GM19455 (cell line): ENCODE data around the gene IARS1.

Experiments used
- ATAC-seq: cut with Tn5 transposase; IDR thresholded peaks from one replicate; pipeline ENCODE4 v1.9.1; 2021; ENCODE audit not compliant: unreplicated experiment

Gene IARS1

DNA sequence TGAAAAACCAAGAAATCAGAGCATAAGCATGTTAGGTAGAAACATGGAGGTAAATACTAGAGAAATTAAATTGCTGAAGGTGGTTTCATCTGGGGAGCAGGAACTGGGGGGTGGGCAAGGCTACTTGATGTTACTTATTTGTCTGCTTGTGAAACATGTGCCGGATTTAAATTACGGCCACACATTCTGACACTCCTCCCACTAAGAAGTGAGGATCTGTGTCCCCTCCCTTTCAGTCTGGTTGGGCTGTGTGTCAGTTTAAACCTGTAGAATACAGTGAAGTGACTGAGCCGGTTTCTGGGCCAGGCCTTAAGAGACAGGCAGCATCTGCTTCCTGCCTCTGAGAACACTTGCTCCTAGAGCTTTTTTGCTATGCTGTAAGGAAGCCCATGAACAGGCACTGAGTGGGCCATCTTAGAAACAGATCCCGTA, 2.3 kb upstream of the IARS1 start:
- no peak for ATAC-seq

GRCh38 chr9:92295240-92295790, 1.8 kb upstream of the IARS1 start:
- ATAC-seq = no peak

DNA sequence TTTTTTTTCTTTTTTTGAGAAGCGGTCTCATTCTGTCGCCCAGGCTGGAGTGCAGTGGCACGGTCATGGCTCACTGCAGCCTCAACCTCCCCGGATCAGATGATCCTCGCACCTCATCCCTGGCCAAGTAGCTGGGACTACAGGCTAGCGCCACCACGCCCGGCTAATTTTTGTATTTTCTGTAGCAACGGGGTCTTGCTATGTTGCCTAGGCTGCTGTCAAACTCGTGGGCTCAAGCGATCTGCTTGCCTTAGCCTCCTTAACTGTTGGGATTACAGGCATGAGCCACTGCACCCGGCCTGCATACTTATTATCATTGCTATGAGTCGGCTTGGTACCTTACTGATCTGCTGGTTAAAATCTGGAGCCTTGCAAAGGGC, 790 bp upstream of the IARS1 start:
- no peak for ATAC-seq

DNA sequence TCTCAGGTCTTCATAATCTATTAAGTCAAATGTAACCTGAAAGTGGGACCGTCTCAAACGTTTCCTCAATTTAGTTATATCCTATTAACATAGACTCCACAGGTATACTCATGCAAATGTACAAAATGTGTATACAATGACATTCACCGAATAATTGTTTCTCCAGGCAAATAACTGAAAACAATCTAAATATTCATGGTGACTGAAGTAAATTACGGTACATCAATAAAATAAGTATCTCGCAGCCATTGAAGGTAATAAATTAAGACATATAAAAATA, 482 bp downstream of the IARS1 start:
- ATAC-seq = no peak

- ATAC-seq = no peak
Measured at GRCh38 chr9:92292338-92293074, 991 bp downstream of the IARS1 start.

GRCh38 chr9:92291577-92291976, 1.9 kb downstream of the IARS1 start:
- ATAC-seq = no peak

DNA sequence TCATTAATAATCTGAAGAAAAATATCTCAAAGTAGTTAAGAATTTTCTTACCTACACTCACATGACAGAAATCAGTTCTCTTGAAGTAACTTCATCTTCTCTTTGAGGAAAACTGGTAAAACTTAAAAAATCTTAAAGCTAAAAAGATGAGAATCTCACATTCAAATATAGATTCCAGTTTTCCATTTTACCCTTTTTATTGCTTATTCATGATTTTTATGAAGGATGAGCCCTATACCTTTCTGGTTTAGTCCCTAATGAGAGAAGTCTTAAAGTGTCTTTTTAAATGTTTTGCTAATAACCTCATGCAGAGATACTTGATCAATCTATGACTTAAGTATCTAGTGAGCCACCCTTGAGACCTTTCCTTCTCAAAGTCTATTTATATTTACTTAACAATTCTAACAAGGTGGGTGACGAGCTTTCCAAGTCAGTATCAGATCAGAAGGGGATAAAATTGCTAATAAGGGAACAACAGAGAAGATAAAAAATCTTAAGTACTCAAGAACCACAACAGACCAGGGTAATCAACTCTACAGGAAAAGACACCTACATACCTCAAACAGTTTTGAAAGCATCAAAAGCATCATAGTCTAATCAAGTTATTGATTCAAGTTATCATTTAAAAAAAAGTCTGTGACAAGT, 2.6 kb downstream of the IARS1 start:
- no peak for ATAC-seq

- ATAC-seq = no peak
Measured at GRCh38 chr9:92289708-92290390, 3.6 kb downstream of the IARS1 start.

DNA sequence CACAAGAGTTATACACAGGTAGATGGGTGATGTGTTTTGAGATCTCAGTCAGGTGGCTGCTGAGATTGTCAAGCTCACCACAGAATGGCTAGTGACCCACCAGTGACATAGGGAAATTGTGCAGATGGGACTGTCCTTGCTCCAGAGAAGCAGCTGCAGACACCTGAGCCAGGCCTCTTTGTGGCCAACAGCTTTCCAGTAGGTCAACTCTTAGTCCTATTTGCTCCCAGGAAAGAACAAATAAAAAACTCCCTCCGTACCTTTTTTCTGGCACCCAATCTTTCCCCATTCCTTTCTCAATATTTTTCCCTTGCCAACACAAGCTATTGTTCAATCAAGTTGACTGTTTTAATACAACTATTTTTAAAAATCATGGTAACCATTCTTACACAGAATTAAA, 14.2 kb downstream of the IARS1 start:
- ATAC-seq = no peak

- no peak for ATAC-seq
Measured at GRCh38 chr9:92278110-92278509, 15.4 kb downstream of the IARS1 start.

- ATAC-seq = no peak
Measured at GRCh38 chr9:92276331-92277032, 17.0 kb downstream of the IARS1 start.

- no peak for ATAC-seq
Measured at GRCh38 chr9:92275541-92275940, 18.0 kb downstream of the IARS1 start.

DNA sequence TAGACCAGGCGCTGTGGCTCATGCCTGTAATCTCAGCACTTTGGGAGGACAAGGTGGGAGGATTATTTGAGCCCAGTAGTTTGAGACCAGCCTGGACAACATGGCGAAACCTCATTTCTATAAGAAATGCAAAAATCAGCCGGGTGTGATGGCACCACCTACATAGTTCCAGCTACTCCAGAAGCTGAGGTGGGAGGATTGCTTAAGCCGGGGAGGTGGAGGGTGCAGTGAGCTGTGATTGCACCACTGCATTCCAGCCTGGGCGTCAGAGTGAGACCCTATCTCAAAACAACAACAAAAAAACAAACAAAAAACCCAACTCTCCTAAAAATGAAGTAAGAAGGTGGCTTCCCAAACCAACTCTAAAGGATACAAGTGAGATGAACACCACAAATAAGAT, 23.0 kb downstream of the IARS1 start:
- ATAC-seq = no peak

DNA sequence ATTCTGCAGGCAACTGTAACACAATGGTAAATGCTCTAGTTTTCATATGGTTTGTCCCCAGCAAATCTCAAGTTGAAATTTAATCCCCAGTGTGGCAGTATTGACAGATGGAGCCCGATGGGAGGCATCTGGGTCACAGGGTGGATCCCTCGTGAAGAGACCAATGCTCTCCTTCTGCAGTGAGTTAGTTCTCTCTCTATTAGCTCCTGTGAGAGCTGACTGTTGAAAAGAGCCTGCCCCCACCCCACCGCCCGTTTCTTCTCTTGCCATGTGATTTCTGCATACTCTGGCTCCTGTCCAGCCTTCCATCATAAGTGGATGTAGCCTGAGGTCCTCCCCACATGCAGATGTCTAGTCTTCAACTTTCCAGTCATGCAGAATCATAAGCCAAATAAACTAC, 27.0 kb downstream of the IARS1 start:
- ATAC-seq = no peak

GRCh38 chr9:92265154-92265553, 28.3 kb downstream of the IARS1 start:
- no peak for ATAC-seq

DNA sequence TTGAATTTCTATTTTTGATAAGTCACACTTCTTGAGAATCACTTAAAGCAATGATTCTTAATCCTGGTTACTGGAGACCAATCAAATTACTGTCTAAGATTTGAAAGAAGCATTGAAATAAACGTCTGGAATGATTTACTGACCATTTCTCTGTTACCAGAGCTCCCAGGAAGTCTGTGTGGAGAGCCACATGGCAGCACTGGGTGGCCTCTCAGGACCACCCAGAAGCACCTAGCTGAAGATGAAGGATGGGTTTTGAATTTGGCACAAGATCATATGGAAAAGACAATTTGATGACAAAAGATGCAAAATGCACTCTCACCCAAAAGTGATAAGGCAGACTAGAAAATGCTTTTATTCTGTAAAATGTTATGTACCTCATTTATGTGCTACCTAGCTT, 30.4 kb downstream of the IARS1 start:
- ATAC-seq = no peak

- no peak for ATAC-seq
Measured at GRCh38 chr9:92257327-92257726, 36.2 kb downstream of the IARS1 start.

DNA sequence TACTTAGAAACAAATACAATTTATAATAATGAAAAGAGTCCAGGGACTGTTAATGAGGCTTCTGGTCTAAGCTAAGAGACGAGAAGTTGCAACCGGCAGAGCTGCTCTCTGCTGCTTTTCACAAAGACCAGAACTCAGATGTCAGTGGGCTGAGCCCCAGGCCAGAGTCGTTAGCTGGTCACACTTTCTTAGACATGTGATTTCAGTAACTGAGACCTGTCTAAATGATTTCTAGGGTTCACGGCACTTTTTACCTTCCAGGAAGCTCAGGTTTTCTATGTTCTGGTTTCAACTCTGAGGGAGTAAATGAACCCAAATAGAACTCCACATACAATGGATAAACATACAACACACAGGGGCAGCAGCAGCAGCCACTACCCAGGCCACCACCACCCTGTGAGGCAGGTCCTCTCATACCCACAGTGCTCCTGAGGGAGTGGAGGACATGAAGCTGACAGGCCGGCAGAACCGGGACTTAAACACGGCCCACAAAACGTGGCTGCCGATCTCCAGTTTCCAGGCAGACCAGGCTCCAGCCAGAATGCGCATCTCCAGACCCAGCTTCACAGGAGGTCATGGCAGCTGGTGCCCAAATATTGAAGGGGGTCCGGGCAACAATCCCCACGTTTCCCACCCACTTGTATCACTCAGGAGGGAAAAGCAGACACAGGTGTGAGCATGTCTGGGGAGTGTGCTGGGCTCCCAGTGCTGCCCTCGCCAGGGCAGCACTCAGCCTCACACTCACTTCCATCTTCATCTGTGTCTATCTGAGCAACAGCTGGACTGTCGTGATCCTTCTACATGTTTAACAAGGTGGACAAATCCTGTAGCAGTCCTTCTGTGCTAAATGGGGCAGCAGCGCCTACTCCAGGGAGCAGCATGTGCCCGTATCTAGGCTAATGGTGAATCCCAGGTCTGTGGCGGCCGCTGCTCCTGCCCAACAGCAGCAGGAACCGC, 38.8 kb downstream of the IARS1 start:
- ATAC-seq = no peak

DNA sequence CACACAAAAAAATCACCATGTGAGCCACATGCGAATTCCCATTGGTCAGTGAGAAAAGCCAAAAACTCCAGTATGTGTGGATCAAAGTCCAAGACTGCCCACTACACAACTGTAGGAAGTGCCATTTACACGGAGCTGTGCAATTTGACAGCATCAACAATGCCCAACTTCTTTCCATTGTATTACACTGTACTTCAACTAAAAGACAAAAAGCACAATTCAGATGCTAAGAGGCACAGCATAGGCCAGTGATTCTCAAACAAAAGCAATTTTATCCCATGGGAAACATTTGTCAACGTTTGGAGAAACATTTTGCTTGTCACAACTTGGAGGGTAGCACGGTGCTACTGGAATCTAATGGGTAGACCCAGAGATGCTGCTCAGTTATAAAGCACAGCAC, 39.8 kb downstream of the IARS1 start:
- no peak for ATAC-seq

- no peak for ATAC-seq
Measured at GRCh38 chr9:92247981-92248380, 45.5 kb downstream of the IARS1 start.
